Endothelial cell of umbilical vein (primary cell): Measurements from ENCODE around the gene RPS21.

ENCODE experiments used
- CTCF ChIP-seq, 2 donors: IDR thresholded peaks; 1 replicate in 1 of 2; 2 replicates in 1 of 2; pipeline ENCODE4 v1.5.1; 2011; ENCODE audit warnings: low read length in 2 of 2, mild to moderate bottlenecking in 2 of 2, moderate library complexity in 2 of 2, control low read depth in 1 of 2, inconsistent platforms in 1 of 2, low read depth in 1 of 2; ENCODE audit not compliant: insufficient read depth in 1 of 2; ENCODE audit errors: extremely low read depth in 1 of 2
- POLR2A ChIP-seq: IDR thresholded peaks from 2 replicates; pipeline ENCODE4 v1.6.1; 2012; ENCODE audit warnings: low read depth, mild to moderate bottlenecking, control low read depth, low read length
- POLR2AphosphoS5 ChIP-seq: IDR thresholded peaks from 2 replicates; pipeline ENCODE4 v1.6.1; 2012; ENCODE audit warnings: low read depth, mild to moderate bottlenecking, control low read depth, low read length, moderate library complexity; ENCODE audit not compliant: insufficient read depth

DNA sequence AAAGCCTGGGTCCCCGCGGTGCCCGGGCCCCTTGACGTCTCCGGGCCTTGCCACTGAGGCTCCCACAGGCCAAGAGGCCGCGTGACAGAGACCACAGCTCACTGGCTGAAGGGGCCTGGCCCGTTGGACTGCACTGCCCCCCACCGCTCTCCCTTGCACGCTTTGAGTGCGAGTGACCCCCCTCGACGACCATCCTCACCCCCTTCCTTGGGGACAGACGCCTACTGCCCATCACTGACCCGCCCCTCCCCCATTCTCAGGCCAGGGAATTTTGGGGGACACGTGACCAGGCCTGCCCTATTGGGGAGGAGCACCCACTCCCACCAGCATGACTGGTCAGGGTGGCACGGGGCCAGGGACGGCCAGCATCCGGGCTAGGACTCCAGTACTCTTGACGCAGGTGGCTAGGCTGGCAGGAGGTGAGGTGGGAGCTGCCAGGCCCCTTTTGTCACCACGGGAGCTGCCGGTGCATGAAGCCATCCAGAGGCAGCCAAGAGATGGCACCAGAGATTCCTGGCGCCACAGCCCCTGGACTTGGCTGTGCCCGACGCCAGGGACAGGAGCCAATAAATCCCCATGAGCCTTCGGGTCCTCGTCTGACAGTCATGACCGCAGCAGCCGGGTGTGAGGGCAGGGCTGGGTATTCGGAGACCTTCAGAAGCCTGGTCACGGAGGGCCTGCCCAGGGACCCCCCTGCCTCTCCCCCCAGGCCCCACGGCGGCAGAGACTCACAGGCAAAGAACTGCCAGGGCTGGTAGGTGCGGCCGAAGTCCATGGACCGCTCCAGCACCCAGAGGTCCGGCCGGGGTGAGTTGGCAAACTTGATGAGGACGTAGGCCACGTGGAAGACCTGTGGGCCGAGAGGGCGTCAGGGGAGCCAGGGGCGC, 34.3 kb upstream of the RPS21 start:
- TF ChIP-seq CTCF (IDR thresholded peaks at IDR 0.05; ENCODE audit: extremely low read depth in 1 of 2, insufficient read depth in 1 of 2, low read depth in 1 of 2, low read length in 2 of 2) (no peak), POLR2AphosphoS5 (no peak), POLR2A (no peak)
